Mononuclear cell (primary cell): ENCODE data around the gene PDE6B. TPM values are rescaled to one million over a fixed set of nuclear protein-coding genes. Genes with fewer than 3 reads are reported as not detected.
"Not testable (repeated sequence)": the region's sequence is repeated elsewhere in the genome, so short reads cannot be mapped to it uniquely, and the experiment has no call there.

Experiments
- H3K27me3 ChIP-seq: 2 replicates; pipeline ENCODE4 v1.6.0; 2011; ENCODE audit warnings: low read length, control low read depth; ENCODE audit not compliant: insufficient read depth
- H3K4me1 ChIP-seq: 2 replicates; pipeline ENCODE4 v1.5.1; 2011; ENCODE audit warnings: mild to moderate bottlenecking, low read length, control low read depth; ENCODE audit not compliant: insufficient read depth
- H3K4me3 ChIP-seq: 2 replicates; pipeline ENCODE4 v1.5.1; 2011; ENCODE audit warnings: mild to moderate bottlenecking, low read length, moderate library complexity
- H3K9me3 ChIP-seq: 2 replicates; pipeline ENCODE4 v1.5.1; 2011; ENCODE audit warnings: low read depth, mild to moderate bottlenecking, control low read depth, low read length
- total RNA-seq: library from RNA; depleted of rRNA; stranded (reverse); fragments of >200 nt; gene quantifications from one replicate; pipeline ENCODE4 v1.2.3, GENCODE V29; 2012

The PDE6B gene
- total RNA-seq, 1 donor = 10.4 TPM

- no peaks in the 10 kb centered on the region for H3K27me3 ChIP-seq
- no peak overlapping the region for H3K4me3 ChIP-seq
- no peaks in the 10 kb centered on the region for H3K4me1 ChIP-seq
- H3K9me3 ChIP-seq = no peaks in the 10 kb centered on the region
These were observed 35.0 kb upstream of the PDE6B start for GRCh38 chr4:590313-590841.

GRCh38 chr4:592178-592577 is 33.2 kb upstream of the PDE6B start:
- H3K4me3 ChIP-seq, H3K9me3 ChIP-seq, H3K27me3 ChIP-seq, H3K4me1 ChIP-seq: not testable (repeated sequence)

- Histone ChIP-seq H3K4me1 (no peaks in the 10 kb centered on the region), H3K9me3 (no peaks in the 10 kb centered on the region), H3K4me3 (no peak overlapping the region), H3K27me3 (no peaks in the 10 kb centered on the region)
These were observed 32.4 kb upstream of the PDE6B start for GRCh38 chr4:592825-593520.

- Histone ChIP-seq H3K4me1 (no peaks in the 10 kb centered on the region), H3K9me3 (no peaks in the 10 kb centered on the region), H3K4me3 (no peak overlapping the region), H3K27me3 (no peaks in the 10 kb centered on the region)
These were observed 26.4 kb upstream of the PDE6B start for GRCh38 chr4:598925-599324.

GRCh38 chr4:600166-600565 is 25.2 kb upstream of the PDE6B start:
- H3K4me3 ChIP-seq = no peak overlapping the region
- no peaks in the 10 kb centered on the region for H3K4me1 ChIP-seq
- H3K27me3 ChIP-seq = no peaks in the 10 kb centered on the region
- H3K9me3 ChIP-seq = no peaks in the 10 kb centered on the region

GRCh38 chr4:600850-601515 is 24.4 kb upstream of the PDE6B start:
- Histone ChIP-seq H3K9me3 (no peaks in the 10 kb centered on the region), H3K4me3 (no peak overlapping the region), H3K4me1 (no peaks in the 10 kb centered on the region), H3K27me3 (no peaks in the 10 kb centered on the region)

GRCh38 chr4:601612-602558 is 23.5 kb upstream of the PDE6B start:
- no peak overlapping the region for H3K4me3 ChIP-seq
- no peaks in the 10 kb centered on the region for H3K9me3 ChIP-seq
- no peaks in the 10 kb centered on the region for H3K27me3 ChIP-seq
- no peaks in the 10 kb centered on the region for H3K4me1 ChIP-seq

- Histone ChIP-seq H3K27me3 (no peaks in the 10 kb centered on the region), H3K4me3 (no peak overlapping the region), H3K9me3 (no peaks in the 10 kb centered on the region), H3K4me1 (no peaks in the 10 kb centered on the region)
These were observed 22.8 kb upstream of the PDE6B start for GRCh38 chr4:602559-602942.

GRCh38 chr4:604131-604530 is 21.2 kb upstream of the PDE6B start:
- Histone ChIP-seq H3K9me3 (no peaks in the 10 kb centered on the region), H3K27me3 (no peaks in the 10 kb centered on the region), H3K4me1 (no peaks in the 10 kb centered on the region)

GRCh38 chr4:605702-606425 is 19.5 kb upstream of the PDE6B start:
- Histone ChIP-seq H3K27me3 (no peaks in the 10 kb centered on the region), H3K9me3 (no peaks in the 10 kb centered on the region), H3K4me1 (no peaks in the 10 kb centered on the region), H3K4me3 (no peak overlapping the region)

More at GRCh38 chr4:604131-604530, 21.2 kb upstream of the PDE6B start:
- H3K4me3 ChIP-seq = no peak overlapping the region

- no peaks in the 10 kb centered on the region for H3K9me3 ChIP-seq
- no peak overlapping the region for H3K4me3 ChIP-seq
- no peaks in the 10 kb centered on the region for H3K27me3 ChIP-seq
- no peaks in the 10 kb centered on the region for H3K4me1 ChIP-seq
These were observed 17.1 kb upstream of the PDE6B start for GRCh38 chr4:608236-608635.

GRCh38 chr4:609400-610050 is 15.8 kb upstream of the PDE6B start:
- Histone ChIP-seq H3K4me1 (no peaks in the 10 kb centered on the region), H3K4me3 (no peak overlapping the region), H3K27me3 (no peaks in the 10 kb centered on the region), H3K9me3 (no peaks in the 10 kb centered on the region)

GRCh38 chr4:610411-611261 is 14.7 kb upstream of the PDE6B start:
- Histone ChIP-seq H3K4me3 (no peak overlapping the region), H3K27me3 (no peaks in the 10 kb centered on the region), H3K4me1 (no peaks in the 10 kb centered on the region), H3K9me3 (no peaks in the 10 kb centered on the region)
